ENCODE data around the gene NMRK2. TPM values are rescaled to one million over a fixed set of nuclear protein-coding genes. Genes with fewer than 3 reads are reported as not detected.
A peak's percentile ranks its signal among the peaks of the same experiment; 100 is the strongest.

The NMRK2 gene
- polyA plus RNA-seq, 2 of the 4 experiments (the other 2 are of a cell fraction): not detected

DNA sequence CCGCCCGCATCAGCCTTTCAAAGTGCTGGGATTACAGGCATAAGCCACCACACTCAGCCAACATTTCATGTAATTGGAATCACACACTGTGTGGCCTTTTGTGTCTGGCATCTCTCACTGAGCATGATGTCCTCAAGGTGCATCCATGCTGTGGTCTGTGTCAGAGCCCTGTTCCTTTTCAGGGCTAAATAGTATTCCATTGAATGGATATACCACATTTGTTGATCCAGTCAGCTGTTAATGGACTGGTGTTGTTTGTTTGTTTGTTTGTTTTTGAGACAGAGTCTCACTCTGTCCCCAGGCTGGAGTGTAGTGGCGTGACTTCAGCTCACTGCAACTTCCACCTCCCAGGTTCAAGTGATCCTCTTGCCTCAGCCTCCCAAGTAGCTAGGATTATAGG is 34.4 kb upstream of the NMRK2 start (continued):
- TF ChIP-seq, protein P1, sequence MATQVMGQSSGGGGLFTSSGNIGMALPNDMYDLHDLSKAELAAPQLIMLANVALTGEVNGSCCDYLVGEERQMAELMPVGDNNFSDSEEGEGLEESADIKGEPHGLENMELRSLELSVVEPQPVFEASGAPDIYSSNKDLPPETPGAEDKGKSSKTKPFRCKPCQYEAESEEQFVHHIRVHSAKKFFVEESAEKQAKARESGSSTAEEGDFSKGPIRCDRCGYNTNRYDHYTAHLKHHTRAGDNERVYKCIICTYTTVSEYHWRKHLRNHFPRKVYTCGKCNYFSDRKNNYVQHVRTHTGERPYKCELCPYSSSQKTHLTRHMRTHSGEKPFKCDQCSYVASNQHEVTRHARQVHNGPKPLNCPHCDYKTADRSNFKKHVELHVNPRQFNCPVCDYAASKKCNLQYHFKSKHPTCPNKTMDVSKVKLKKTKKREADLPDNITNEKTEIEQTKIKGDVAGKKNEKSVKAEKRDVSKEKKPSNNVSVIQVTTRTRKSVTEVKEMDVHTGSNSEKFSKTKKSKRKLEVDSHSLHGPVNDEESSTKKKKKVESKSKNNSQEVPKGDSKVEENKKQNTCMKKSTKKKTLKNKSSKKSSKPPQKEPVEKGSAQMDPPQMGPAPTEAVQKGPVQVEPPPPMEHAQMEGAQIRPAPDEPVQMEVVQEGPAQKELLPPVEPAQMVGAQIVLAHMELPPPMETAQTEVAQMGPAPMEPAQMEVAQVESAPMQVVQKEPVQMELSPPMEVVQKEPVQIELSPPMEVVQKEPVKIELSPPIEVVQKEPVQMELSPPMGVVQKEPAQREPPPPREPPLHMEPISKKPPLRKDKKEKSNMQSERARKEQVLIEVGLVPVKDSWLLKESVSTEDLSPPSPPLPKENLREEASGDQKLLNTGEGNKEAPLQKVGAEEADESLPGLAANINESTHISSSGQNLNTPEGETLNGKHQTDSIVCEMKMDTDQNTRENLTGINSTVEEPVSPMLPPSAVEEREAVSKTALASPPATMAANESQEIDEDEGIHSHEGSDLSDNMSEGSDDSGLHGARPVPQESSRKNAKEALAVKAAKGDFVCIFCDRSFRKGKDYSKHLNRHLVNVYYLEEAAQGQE (IDR thresholded peaks at IDR 0.05): no peak

DNA sequence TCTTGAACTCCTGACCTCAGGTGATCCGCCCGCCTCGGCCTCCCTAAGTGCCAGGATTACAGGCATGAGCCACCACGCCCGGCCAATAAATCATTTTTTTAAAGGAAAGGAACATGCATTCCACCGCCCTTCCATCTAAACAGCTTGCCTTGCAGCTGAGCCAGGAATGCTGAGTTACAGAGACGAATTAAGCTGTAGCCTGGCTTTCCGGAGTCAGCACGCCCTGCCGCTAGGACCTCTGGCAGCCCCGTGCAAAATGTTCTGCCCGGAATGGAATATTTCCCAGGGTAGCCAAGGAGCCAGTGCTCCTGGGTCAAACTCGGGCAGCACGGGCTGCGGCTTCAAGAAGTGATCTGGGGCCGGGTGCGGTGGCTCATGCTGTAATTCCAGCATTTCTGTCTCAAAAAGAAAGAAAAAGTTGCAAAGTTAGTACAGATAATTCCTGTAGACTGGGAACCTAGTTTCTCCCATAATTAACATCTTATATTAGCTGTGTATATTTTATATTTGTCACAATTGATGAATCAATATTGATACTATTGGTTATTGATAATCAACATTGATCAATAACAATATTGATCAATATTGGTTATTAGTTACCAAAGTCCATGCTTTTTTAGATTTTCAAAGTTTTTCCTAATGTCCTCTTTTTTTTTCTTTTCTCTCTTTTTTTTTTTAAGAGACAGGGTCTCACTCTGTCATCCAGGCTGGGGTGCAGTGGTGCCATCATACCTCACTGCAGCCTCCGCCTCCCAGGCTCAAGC is 33.2 kb upstream of the NMRK2 start:
- ATAC-seq (no peak), DNase-seq (ENCODE audit: low read depth in 1 of 2, low spot score in 1 of 2) (no peak), FAIRE-seq (no peak)
- H3K9me3 ChIP-seq: peaks cover 7% of the 10 kb centered on the region; the same call in 1 of the 3 replicates
- H3K4me1 ChIP-seq: no peaks in the 10 kb centered on the region
- H3K27ac ChIP-seq: no peak overlapping the region
- 0 out of 3 replicates have a peak overlapping the region, but pooled peaks have one; percentile 36 for H3K4me2 ChIP-seq
- POLR2A ChIA-PET: no interaction called here
- CTCF ChIA-PET: interaction anchor here (0.6 kb wide), 1 partner anchor 166 kb away, joined by 3 read pairs; no protein-coding TSS in a partner anchor
- TF ChIP-seq SMC3 (IDR thresholded peaks at IDR 0.05) (no peak), FOSL2 (IDR thresholded peaks at IDR 0.05) (no peak), FOSL2 (CRISPR knock-in tag; IDR thresholded peaks at IDR 0.05) (no peak), RARB (CRISPR knock-in tag; IDR thresholded peaks at IDR 0.05) (no peak), CEBPB (IDR thresholded peaks at IDR 0.05) (no peak), POLR2A (IDR thresholded peaks at IDR 0.05; ENCODE audit: low read length) (no peak), BHLHE40 (IDR thresholded peaks at IDR 0.05; ENCODE audit: low read depth, low read length) (no peak), TP53 (CRISPR knock-in tag; IDR thresholded peaks at IDR 0.05) (no peak), CBX2 (IDR thresholded peaks at IDR 0.05; ENCODE audit: borderline replicate concordance, low read depth) (no peak), POLR2AphosphoS2 (conservative IDR thresholded peaks at IDR 0.05; ENCODE audit: low read length) (no peak), MYC (IDR thresholded peaks at IDR 0.05; ENCODE audit: borderline replicate concordance, low read length) (no peak), ZFP36 (IDR thresholded peaks at IDR 0.05; ENCODE audit: borderline replicate concordance, partially characterized antibody) (no peak)
- TF ChIP-seq, protein P2, sequence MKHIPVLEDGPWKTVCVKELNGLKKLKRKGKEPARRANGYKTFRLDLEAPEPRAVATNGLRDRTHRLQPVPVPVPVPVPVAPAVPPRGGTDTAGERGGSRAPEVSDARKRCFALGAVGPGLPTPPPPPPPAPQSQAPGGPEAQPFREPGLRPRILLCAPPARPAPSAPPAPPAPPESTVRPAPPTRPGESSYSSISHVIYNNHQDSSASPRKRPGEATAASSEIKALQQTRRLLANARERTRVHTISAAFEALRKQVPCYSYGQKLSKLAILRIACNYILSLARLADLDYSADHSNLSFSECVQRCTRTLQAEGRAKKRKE (CRISPR knock-in tag; IDR thresholded peaks at IDR 0.05; ENCODE audit: low read depth): no peak
- 24% methylated on average over 15 of the region's 18 CpGs for WGBS (ENCODE audit: missing lambda C conversion rate)
- no peak overlapping the region for H3K4me3 ChIP-seq

DNA sequence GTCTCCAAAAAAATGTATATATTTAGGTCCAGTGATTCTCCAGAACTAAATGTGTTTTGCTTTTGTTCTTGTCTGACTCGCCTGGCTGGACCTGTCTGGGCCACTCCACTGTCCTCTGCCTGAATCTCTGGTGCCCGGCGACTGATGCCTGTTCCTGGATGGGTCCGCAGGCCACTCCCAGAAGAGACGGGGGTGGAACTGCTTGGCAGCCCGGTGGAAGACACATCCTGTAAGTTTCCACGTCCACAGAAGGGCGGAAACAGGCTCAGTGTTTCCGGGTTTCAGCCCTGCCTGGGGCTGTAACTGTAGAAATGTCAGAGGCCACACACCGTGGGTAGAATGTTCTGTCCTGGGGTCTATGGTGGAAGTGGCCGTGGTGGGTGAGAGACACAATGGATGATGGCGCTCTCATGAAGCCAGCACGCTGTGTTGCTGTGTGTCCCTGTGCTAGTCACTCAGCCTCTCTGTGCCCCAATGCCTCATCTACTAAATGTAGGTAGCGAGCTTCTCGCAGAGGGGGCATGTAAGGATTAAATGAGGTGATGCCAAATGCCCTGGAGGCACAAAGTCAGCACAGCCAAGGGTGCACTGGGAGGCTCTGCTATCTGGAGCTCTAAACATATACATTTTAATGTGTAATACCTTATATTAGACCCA is 30.4 kb upstream of the NMRK2 start:
- DNase-seq (ENCODE audit: low read depth in 1 of 2, low spot score in 1 of 2): no peak
- no peak overlapping the region for H3K4me2 ChIP-seq
- ChIA-PET POLR2A (no interaction called here), CTCF (no interaction called here)
- no peak overlapping the region for H3K27ac ChIP-seq
- no peak for ATAC-seq
- WGBS (ENCODE audit: missing lambda C conversion rate): 57% methylated on average over 8 of the region's 15 CpGs
- no peak overlapping the region for H3K4me3 ChIP-seq
- TF ChIP-seq TFCP2L1 (CRISPR knock-in tag; IDR thresholded peaks at IDR 0.05): no peak
- H3K9me3 ChIP-seq: peaks cover 7% of the 10 kb centered on the region; the same call in 1 of the 3 replicates
- no peak for FAIRE-seq
- H3K4me1 ChIP-seq: no peaks in the 10 kb centered on the region

DNA sequence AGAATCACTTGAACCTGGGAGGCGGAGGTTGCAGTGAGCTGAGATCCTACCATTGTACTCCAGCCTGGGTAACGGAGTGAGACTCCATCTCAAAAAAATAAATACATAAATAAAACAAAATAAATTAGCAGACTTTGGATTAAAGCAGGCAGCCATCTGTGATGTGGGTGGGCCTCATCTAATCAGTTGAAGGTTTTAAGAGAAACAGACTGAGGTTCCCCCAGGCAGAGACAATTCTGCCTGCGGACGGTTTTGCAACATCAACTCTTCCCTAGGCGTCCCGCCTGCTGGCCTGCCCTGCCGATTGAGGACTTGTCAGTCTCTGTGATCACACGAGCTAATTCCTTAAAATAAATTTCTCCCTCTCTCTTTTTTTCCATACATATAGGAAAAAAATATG is 28.6 kb upstream of the NMRK2 start:
- TF ChIP-seq HOXA7 (CRISPR knock-in tag; IDR thresholded peaks at IDR 0.05) (no peak), CEBPB (IDR thresholded peaks at IDR 0.05) (no peak), EHMT2 (IDR thresholded peaks at IDR 0.05; ENCODE audit: low read depth) (no peak), HES2 (IDR thresholded peaks at IDR 0.05) (no peak)
- no peak for FAIRE-seq
- POLR2A ChIA-PET: no interaction called here

More for the DNA sequence above, 28.6 kb upstream of the NMRK2 start:
- CTCF ChIA-PET: no interaction called here
- H3K4me2 ChIP-seq: no peak overlapping the region
- H3K4me1 ChIP-seq: no peaks in the 10 kb centered on the region
- no peak overlapping the region for H3K27ac ChIP-seq
- ATAC-seq: no peak
- H3K4me3 ChIP-seq: no peak overlapping the region
- 64% methylated on average over 8 of the region's 8 CpGs for WGBS (ENCODE audit: missing lambda C conversion rate)
- no peak for DNase-seq (ENCODE audit: low read depth in 1 of 2, low spot score in 1 of 2)
- no peaks in the 10 kb centered on the region for H3K9me3 ChIP-seq
